ENCODE results near the gene CCDC85B. TPM values are rescaled to one million over a fixed set of nuclear protein-coding genes. Genes with fewer than 3 reads are reported as not detected.

Gene CCDC85B
- total RNA-seq, 1 experiment from 2014 or later: 14.7 TPM

- Histone ChIP-seq H3K4me3 (ENCODE audit: low read depth, low read length) (no peak overlapping the region), H3K36me3 (ENCODE audit: control insufficient read depth, insufficient read depth, low read length) (no peaks in the 10 kb centered on the region; the same call in 1 of the 2 replicates), H3K4me1 (peaks cover 15% of the 10 kb centered on the region), H3K9me3 (no peaks in the 10 kb centered on the region), H3K27me3 (replicated peaks; ENCODE audit: control insufficient read depth, insufficient read depth, low read length) (no peaks in the 10 kb centered on the region)
- no peak for DNase-seq
- intact Hi-C loops (cut with micrococcal nuclease; ENCODE audit: unreplicated experiment): no loop called here
- H3K9me3 Mint-ChIP-seq (ENCODE audit: unreplicated experiment): no peaks in the 10 kb centered on the region
- no peak overlapping the region for H3K27ac Mint-ChIP-seq (ENCODE audit: unreplicated experiment)
- no peaks in the 10 kb centered on the region for H3K4me1 Mint-ChIP-seq (ENCODE audit: low read depth, unreplicated experiment)
- ChIA-PET CTCF (interaction anchor here (0.7 kb wide), 2 partner anchors 89 to 497 kb away, joined by 4 to 5 read pairs; no protein-coding TSS in a partner anchor), POLR2A (no interaction called here)
- peaks cover 19% of the 10 kb centered on the region for H3K36me3 Mint-ChIP-seq (ENCODE audit: insufficient read depth, unreplicated experiment)
- peak overlapping the region; percentile 90 for H3K4me3 Mint-ChIP-seq (ENCODE audit: unreplicated experiment)
- H3K27me3 Mint-ChIP-seq (ENCODE audit: insufficient read depth, unreplicated experiment): no peaks in the 10 kb centered on the region
- TF ChIP-seq CTCF (IDR thresholded peaks at IDR 0.05; ENCODE audit: insufficient read depth in 1 of 2, low read depth in 1 of 2, low read length in 1 of 2, severe bottlenecking in 1 of 2, unreplicated experiment in 1 of 2): no peak
- no TSS peak for BruUV-seq (replicated peaks)
Measured at GRCh38 chr11:65921033-65921555, 30.6 kb downstream of the CCDC85B start.

- intact Hi-C loops (cut with micrococcal nuclease; ENCODE audit: unreplicated experiment): no loop called here
- BruUV-seq (replicated peaks): no TSS peak
- POLR2A ChIA-PET: no interaction called here
- Histone ChIP-seq H3K9me3 (no peaks in the 10 kb centered on the region), H3K4me3 (ENCODE audit: low read depth, low read length) (no peak overlapping the region), H3K27me3 (replicated peaks; ENCODE audit: control insufficient read depth, insufficient read depth, low read length) (no peaks in the 10 kb centered on the region), H3K36me3 (ENCODE audit: control insufficient read depth, insufficient read depth, low read length) (no peaks in the 10 kb centered on the region; the same call in 1 of the 2 replicates), H3K4me1 (peaks cover 15% of the 10 kb centered on the region)
- no peaks in the 10 kb centered on the region for H3K27me3 Mint-ChIP-seq (ENCODE audit: insufficient read depth, unreplicated experiment)
- TF ChIP-seq CTCF (IDR thresholded peaks at IDR 0.05; ENCODE audit: insufficient read depth in 1 of 2, low read depth in 1 of 2, low read length in 1 of 2, severe bottlenecking in 1 of 2, unreplicated experiment in 1 of 2): no peak
- no peaks in the 10 kb centered on the region for H3K4me1 Mint-ChIP-seq (ENCODE audit: low read depth, unreplicated experiment)
- H3K36me3 Mint-ChIP-seq (ENCODE audit: insufficient read depth, unreplicated experiment): peaks cover 20% of the 10 kb centered on the region
- H3K9me3 Mint-ChIP-seq (ENCODE audit: unreplicated experiment): no peaks in the 10 kb centered on the region
- no peak overlapping the region for H3K27ac Mint-ChIP-seq (ENCODE audit: unreplicated experiment)
- CTCF ChIA-PET: interaction anchor here (0.7 kb wide), 1 partner anchor 496 kb away, joined by 5 read pairs; no protein-coding TSS in a partner anchor
- no peak for DNase-seq
- H3K4me3 Mint-ChIP-seq (ENCODE audit: unreplicated experiment): no peak overlapping the region
Measured at GRCh38 chr11:65921876-65922275, 31.4 kb downstream of the CCDC85B start.

GRCh38 chr11:65922565-65922964 lies 32.1 kb downstream of the CCDC85B start:
- intact Hi-C loops (cut with micrococcal nuclease; ENCODE audit: unreplicated experiment): no loop called here
- Histone ChIP-seq H3K36me3 (ENCODE audit: control insufficient read depth, insufficient read depth, low read length) (no peaks in the 10 kb centered on the region; the same call in 1 of the 2 replicates), H3K27me3 (replicated peaks; ENCODE audit: control insufficient read depth, insufficient read depth, low read length) (no peaks in the 10 kb centered on the region), H3K9me3 (no peaks in the 10 kb centered on the region), H3K4me1 (peaks cover 12% of the 10 kb centered on the region; the same call in 1 of the 2 replicates), H3K4me3 (ENCODE audit: low read depth, low read length) (no peak overlapping the region)
- Mint-ChIP-seq H3K36me3 (ENCODE audit: insufficient read depth, unreplicated experiment) (peaks cover 25% of the 10 kb centered on the region), H3K9me3 (ENCODE audit: unreplicated experiment) (no peaks in the 10 kb centered on the region), H3K4me1 (ENCODE audit: low read depth, unreplicated experiment) (no peaks in the 10 kb centered on the region), H3K4me3 (ENCODE audit: unreplicated experiment) (no peak overlapping the region), H3K27ac (ENCODE audit: unreplicated experiment) (no peak overlapping the region), H3K27me3 (ENCODE audit: insufficient read depth, unreplicated experiment) (no peaks in the 10 kb centered on the region)
- ChIA-PET POLR2A (no interaction called here), CTCF (interaction anchor here (1.1 kb wide), 1 partner anchor 34 kb away, joined by 3 read pairs; the partner anchor contains the start of gene FIBP)
- no peak for DNase-seq
- no TSS peak for BruUV-seq (replicated peaks)
- TF ChIP-seq CTCF (IDR thresholded peaks at IDR 0.05; ENCODE audit: insufficient read depth in 1 of 2, low read depth in 1 of 2, low read length in 1 of 2, severe bottlenecking in 1 of 2, unreplicated experiment in 1 of 2): no peak

Measured in Caco-2 (cell line).